HEK293 (cell line): Measurements from ENCODE around the gene CEBPG.
A peak's percentile ranks its signal among the peaks of the same experiment; 100 is the strongest.

Experiments used
- CTCF ChIA-PET: fragments of 350-600 bp; formaldehyde crosslinking; extraction: SDS; loops from one replicate; lab custom pipeline; 2021; ENCODE audit warnings: antibody characterized with exemption; lab: Yijun Ruan, JAX
- POLR2A ChIA-PET: fragments of 300-600 bp; formaldehyde crosslinking; extraction: SDS; loops from one replicate; lab custom pipeline; 2020; ENCODE audit warnings: antibody characterized with exemption, inconsistent platforms; lab: Yijun Ruan, JAX
- H3K27ac ChIP-seq: fragments of 200-500 bp; sonication (Bioruptor generic); 2 replicates; pipeline ENCODE4 v1.5.1; 2014; ENCODE audit warnings: low read depth, low read length, control low read depth, inconsistent platforms; ENCODE audit errors: extremely low read depth
- H3K36me3 ChIP-seq, 2 experiments: fragments of 200-500 bp in 1 of 2; sonication (Bioruptor generic) in 1 of 2; 1 replicate in 1 of 2; 2 replicates in 1 of 2; pipeline ENCODE4 v1.5.1; 2014 to 2017; ENCODE audit warnings: inconsistent platforms in 2 of 2, low read length in 2 of 2; ENCODE audit not compliant: control insufficient read depth in 2 of 2, insufficient read depth in 1 of 2
- H3K4me1 ChIP-seq: fragments of 200-500 bp; sonication (Bioruptor generic); 2 replicates; pipeline ENCODE4 v1.5.1; 2014; ENCODE audit warnings: mild to moderate bottlenecking, low read length, inconsistent platforms; ENCODE audit not compliant: control insufficient read depth, insufficient read depth
- H3K4me3 ChIP-seq: 2 replicates; pipeline ENCODE4 v1.5.1; 2011; ENCODE audit warnings: low read depth, mild to moderate bottlenecking, control low read depth, low read length, moderate library complexity
- H3K9me3 ChIP-seq: fragments of 200-500 bp; sonication (Bioruptor generic); 2 replicates; pipeline ENCODE4 v1.5.1; 2014; ENCODE audit warnings: low read depth, low read length, inconsistent platforms; ENCODE audit not compliant: control insufficient read depth, insufficient read depth
- EGR2 ChIP-seq: fragments of 450-650 bp; formaldehyde crosslinking; IDR thresholded peaks from 2 replicates; pipeline ENCODE4 v1.5.1; 2016; ENCODE audit warnings: low read depth, missing biosample characterization, missing genetic modification characterization
- FEZF1 ChIP-seq: fragments of 450-650 bp; formaldehyde crosslinking; IDR thresholded peaks from 2 replicates; pipeline ENCODE4 v1.5.1; 2016; ENCODE audit warnings: missing biosample characterization, missing genetic modification characterization
- KLF1 ChIP-seq: fragments of 450-650 bp; formaldehyde crosslinking; IDR thresholded peaks from 2 replicates; pipeline ENCODE4 v1.5.1; 2016; ENCODE audit warnings: missing biosample characterization, missing genetic modification characterization
- YY1 ChIP-seq: fragments of 450-650 bp; formaldehyde crosslinking; IDR thresholded peaks from 2 replicates; pipeline ENCODE4 v1.5.1; 2018; ENCODE audit warnings: missing biosample characterization, missing genetic modification characterization
- YY2 ChIP-seq: fragments of 450-650 bp; formaldehyde crosslinking; IDR thresholded peaks from 2 replicates; pipeline ENCODE4 v1.5.1; 2016; ENCODE audit warnings: missing biosample characterization, missing genetic modification characterization
- ZBTB21 ChIP-seq: fragments of 450-650 bp; formaldehyde crosslinking; IDR thresholded peaks from 2 replicates; pipeline ENCODE4 v1.5.1; 2017; ENCODE audit warnings: missing biosample characterization, missing genetic modification characterization
- ZFHX2 ChIP-seq: fragments of 450-650 bp; formaldehyde crosslinking; conservative IDR thresholded peaks from 2 replicates; pipeline ENCODE4 v1.5.1; 2016; ENCODE audit warnings: missing biosample characterization, missing genetic modification characterization
- ZIC2 ChIP-seq: fragments of 450-650 bp; formaldehyde crosslinking; IDR thresholded peaks from 2 replicates; pipeline ENCODE4 v1.5.1; 2016; ENCODE audit warnings: missing biosample characterization, missing genetic modification characterization
- ZNF132 ChIP-seq: fragments of 450-650 bp; formaldehyde crosslinking; IDR thresholded peaks from 2 replicates; pipeline ENCODE4 v1.5.1; 2017; ENCODE audit warnings: missing biosample characterization, missing genetic modification characterization, borderline replicate concordance
- ZNF221 ChIP-seq: fragments of 450-650 bp; formaldehyde crosslinking; IDR thresholded peaks from 2 replicates; pipeline ENCODE4 v1.5.1; 2017; ENCODE audit warnings: missing biosample characterization, missing genetic modification characterization, borderline replicate concordance
- ZNF223 ChIP-seq: fragments of 450-650 bp; formaldehyde crosslinking; IDR thresholded peaks from 2 replicates; pipeline ENCODE4 v1.5.1; 2016; ENCODE audit warnings: missing biosample characterization, missing genetic modification characterization
- ZNF302 ChIP-seq: fragments of 450-650 bp; formaldehyde crosslinking; IDR thresholded peaks from 2 replicates; pipeline ENCODE4 v1.5.1; 2016; ENCODE audit warnings: missing biosample characterization, missing genetic modification characterization, low read depth
- ZNF311 ChIP-seq: fragments of 450-650 bp; formaldehyde crosslinking; IDR thresholded peaks from 2 replicates; pipeline ENCODE4 v1.5.1; 2017; ENCODE audit warnings: missing biosample characterization, missing genetic modification characterization, borderline replicate concordance
- ZNF544 ChIP-seq: fragments of 450-650 bp; formaldehyde crosslinking; IDR thresholded peaks from 2 replicates; pipeline ENCODE4 v1.5.0; 2017; ENCODE audit warnings: missing biosample characterization, missing genetic modification characterization
- ZNF560 ChIP-seq: fragments of 450-650 bp; formaldehyde crosslinking; IDR thresholded peaks from 2 replicates; pipeline ENCODE4 v1.5.1; 2017; ENCODE audit warnings: missing biosample characterization, missing genetic modification characterization, borderline replicate concordance
- ZNF585B ChIP-seq: fragments of 450-650 bp; formaldehyde crosslinking; IDR thresholded peaks from 2 replicates; pipeline ENCODE4 v1.5.1; 2016; ENCODE audit warnings: missing biosample characterization, missing genetic modification characterization
- ZNF610 ChIP-seq: fragments of 450-650 bp; formaldehyde crosslinking; IDR thresholded peaks from 2 replicates; pipeline ENCODE4 v1.5.1; 2016; ENCODE audit warnings: missing biosample characterization, missing genetic modification characterization, borderline replicate concordance
- ZNF629 ChIP-seq: fragments of 450-650 bp; formaldehyde crosslinking; IDR thresholded peaks from 2 replicates; pipeline ENCODE4 v1.5.1; 2017; ENCODE audit warnings: missing biosample characterization, missing genetic modification characterization
- ZNF707 ChIP-seq: fragments of 450-650 bp; formaldehyde crosslinking; IDR thresholded peaks from 2 replicates; pipeline ENCODE4 v1.5.1; 2016; ENCODE audit warnings: missing biosample characterization, missing genetic modification characterization
- ZNF747 ChIP-seq: fragments of 450-650 bp; formaldehyde crosslinking; IDR thresholded peaks from 2 replicates; pipeline ENCODE4 v1.5.1; 2016; ENCODE audit warnings: missing biosample characterization, missing genetic modification characterization
- ZSCAN23 ChIP-seq: fragments of 450-650 bp; formaldehyde crosslinking; IDR thresholded peaks from 2 replicates; pipeline ENCODE4 v1.5.1; 2016; ENCODE audit warnings: missing biosample characterization, missing genetic modification characterization
- ZSCAN30 ChIP-seq: fragments of 450-650 bp; IDR thresholded peaks from 2 replicates; pipeline ENCODE4 v1.5.1; 2018; ENCODE audit warnings: missing biosample characterization, mild to moderate bottlenecking, missing genetic modification characterization, moderate library complexity
- TF ChIP-seq, protein P1 (sequence below): fragments of 450-650 bp; IDR thresholded peaks from 2 replicates; pipeline ENCODE4 v1.5.1; 2018; ENCODE audit warnings: missing biosample characterization, mild to moderate bottlenecking, missing genetic modification characterization
- TF ChIP-seq, protein P2 (sequence below): fragments of 450-650 bp; formaldehyde crosslinking; IDR thresholded peaks from 2 replicates; pipeline ENCODE4 v1.5.1; 2016; ENCODE audit warnings: missing biosample characterization, missing genetic modification characterization
- TF ChIP-seq, protein P3 (sequence below): fragments of 450-650 bp; formaldehyde crosslinking; IDR thresholded peaks from 2 replicates; pipeline ENCODE4 v1.5.1; 2016; ENCODE audit warnings: missing biosample characterization, missing genetic modification characterization
- TF ChIP-seq, protein P4 (sequence below): fragments of 450-650 bp; formaldehyde crosslinking; IDR thresholded peaks from 2 replicates; pipeline ENCODE4 v1.5.1; 2016; ENCODE audit warnings: missing biosample characterization, missing genetic modification characterization
- TF ChIP-seq, protein P5 (sequence below): fragments of 450-650 bp; formaldehyde crosslinking; IDR thresholded peaks from 2 replicates; pipeline ENCODE4; 2016; ENCODE audit warnings: missing biosample characterization, missing genetic modification characterization
- TF ChIP-seq, protein P6 (sequence below): fragments of 450-650 bp; formaldehyde crosslinking; IDR thresholded peaks from 2 replicates; pipeline ENCODE4 v1.5.0; 2017; ENCODE audit warnings: missing biosample characterization, missing genetic modification characterization, borderline replicate concordance

The CEBPG gene

DNA sequence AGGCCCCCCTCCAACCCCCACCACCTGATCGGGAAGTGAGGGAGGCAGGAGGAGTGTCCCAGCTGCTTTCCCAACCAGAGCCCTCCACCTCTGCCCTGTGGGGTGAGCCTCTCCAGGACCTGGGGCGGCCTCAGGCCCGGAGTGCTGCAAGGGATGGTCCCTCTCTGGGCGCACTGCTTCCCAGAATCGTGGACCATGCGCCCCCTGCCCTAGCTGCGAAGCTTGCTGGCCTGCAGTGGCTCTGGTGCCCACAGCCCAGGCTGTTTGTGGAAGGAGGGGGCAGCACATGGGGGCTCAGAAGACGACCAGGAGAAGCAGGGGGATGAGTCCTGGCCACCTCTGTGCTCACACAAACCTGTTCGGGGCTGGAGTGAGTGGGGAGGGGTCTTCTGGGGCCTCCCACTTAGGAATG lies 33.6 kb downstream of the CEBPG start:
- no peak overlapping the region for H3K4me3 ChIP-seq
- H3K9me3 ChIP-seq, result no peaks in the 10 kb centered on the region
- TF ChIP-seq ZNF747 (tag by site-specific recombination), result no peak
- no peak for TF ChIP-seq ZNF132
- TF ChIP-seq, protein P1, sequence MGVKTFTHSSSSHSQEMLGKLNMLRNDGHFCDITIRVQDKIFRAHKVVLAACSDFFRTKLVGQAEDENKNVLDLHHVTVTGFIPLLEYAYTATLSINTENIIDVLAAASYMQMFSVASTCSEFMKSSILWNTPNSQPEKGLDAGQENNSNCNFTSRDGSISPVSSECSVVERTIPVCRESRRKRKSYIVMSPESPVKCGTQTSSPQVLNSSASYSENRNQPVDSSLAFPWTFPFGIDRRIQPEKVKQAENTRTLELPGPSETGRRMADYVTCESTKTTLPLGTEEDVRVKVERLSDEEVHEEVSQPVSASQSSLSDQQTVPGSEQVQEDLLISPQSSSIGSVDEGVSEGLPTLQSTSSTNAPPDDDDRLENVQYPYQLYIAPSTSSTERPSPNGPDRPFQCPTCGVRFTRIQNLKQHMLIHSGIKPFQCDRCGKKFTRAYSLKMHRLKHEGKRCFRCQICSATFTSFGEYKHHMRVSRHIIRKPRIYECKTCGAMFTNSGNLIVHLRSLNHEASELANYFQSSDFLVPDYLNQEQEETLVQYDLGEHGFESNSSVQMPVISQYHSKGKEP (tag by site-specific recombination), result no peak
- no peak for TF ChIP-seq ZFHX2 (tag by site-specific recombination)
- no peak for TF ChIP-seq ZNF707
- no peak for TF ChIP-seq ZNF302 (tag by site-specific recombination)
- TF ChIP-seq, protein P2, sequence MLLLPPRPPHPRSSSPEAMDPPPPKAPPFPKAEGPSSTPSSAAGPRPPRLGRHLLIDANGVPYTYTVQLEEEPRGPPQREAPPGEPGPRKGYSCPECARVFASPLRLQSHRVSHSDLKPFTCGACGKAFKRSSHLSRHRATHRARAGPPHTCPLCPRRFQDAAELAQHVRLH (tag by site-specific recombination), result no peak
- no peak overlapping the region for H3K27ac ChIP-seq
- no peaks in the 10 kb centered on the region for H3K36me3 ChIP-seq
- H3K4me1 ChIP-seq, result no peaks in the 10 kb centered on the region
- POLR2A ChIA-PET, result interaction anchor here (0.9 to 2.3 kb wide), 3 partner anchors 34 to 176 kb away, joined by 3 to 7 read pairs (median 4); partner anchors contain the start of genes CEBPA and CEBPG
- CTCF ChIA-PET, result interaction anchor here (0.5 to 16.3 kb wide), 45 partner anchors 9 to 576 kb away, joined by 3 to 292 read pairs (median 5); partner anchors contain the start of gene CEBPA

DNA sequence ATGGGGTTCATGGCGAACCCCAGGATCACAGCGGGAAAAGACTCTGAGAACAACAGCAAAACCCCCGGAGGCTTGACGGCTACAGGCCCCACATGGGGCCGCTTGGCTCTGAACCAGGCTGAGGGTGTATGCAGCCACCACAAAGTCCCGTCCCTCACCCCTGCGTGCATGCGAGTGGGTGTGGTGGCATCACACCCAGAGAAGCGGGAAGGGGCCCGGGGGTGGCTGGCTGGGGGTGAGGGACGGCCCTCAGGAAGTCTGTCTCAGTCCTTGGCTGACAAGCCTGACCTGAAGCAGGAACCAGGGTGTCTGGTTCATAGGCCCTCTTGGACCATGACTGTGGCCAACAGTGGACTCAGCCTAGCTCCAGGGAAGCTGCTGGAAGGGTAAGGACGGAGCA lies 34.2 kb downstream of the CEBPG start:
- H3K36me3 ChIP-seq, result no peaks in the 10 kb centered on the region
- no peaks in the 10 kb centered on the region for H3K9me3 ChIP-seq
- H3K4me1 ChIP-seq, result no peaks in the 10 kb centered on the region
- ChIA-PET POLR2A (interaction anchor here (1.0 to 2.3 kb wide), 2 partner anchors 10 to 34 kb away, joined by 3 to 7 read pairs; partner anchors contain the start of gene CEBPG), CTCF (interaction anchor here (0.6 to 16.3 kb wide), 14 partner anchors 9 to 364 kb away, joined by 3 to 292 read pairs (median 5); partner anchors contain the start of gene CEBPA)
- no peak overlapping the region for H3K27ac ChIP-seq
- H3K4me3 ChIP-seq, result no peak overlapping the region
- TF ChIP-seq YY1 (tag by site-specific recombination) (no peak), FEZF1 (tag by site-specific recombination) (no peak), ZNF223 (no peak), ZSCAN23 (tag by site-specific recombination) (no peak), ZNF311 (no peak), ZIC2 (tag by site-specific recombination) (no peak), ZNF544 (tag by site-specific recombination) (no peak), ZNF610 (tag by site-specific recombination) (no peak), YY2 (tag by site-specific recombination) (no peak), ZFHX2 (tag by site-specific recombination) (peak; percentile 92), EGR2 (tag by site-specific recombination) (peak; percentile 88), ZNF585B (tag by site-specific recombination) (no peak), ZNF221 (no peak), ZNF560 (tag by site-specific recombination) (no peak), KLF1 (tag by site-specific recombination) (peak; percentile 41; the same call in 1 of the 2 replicates), ZNF132 (no peak), ZSCAN30 (no peak), ZBTB21 (tag by site-specific recombination) (no peak), ZNF629 (no peak)
- TF ChIP-seq, protein P3, sequence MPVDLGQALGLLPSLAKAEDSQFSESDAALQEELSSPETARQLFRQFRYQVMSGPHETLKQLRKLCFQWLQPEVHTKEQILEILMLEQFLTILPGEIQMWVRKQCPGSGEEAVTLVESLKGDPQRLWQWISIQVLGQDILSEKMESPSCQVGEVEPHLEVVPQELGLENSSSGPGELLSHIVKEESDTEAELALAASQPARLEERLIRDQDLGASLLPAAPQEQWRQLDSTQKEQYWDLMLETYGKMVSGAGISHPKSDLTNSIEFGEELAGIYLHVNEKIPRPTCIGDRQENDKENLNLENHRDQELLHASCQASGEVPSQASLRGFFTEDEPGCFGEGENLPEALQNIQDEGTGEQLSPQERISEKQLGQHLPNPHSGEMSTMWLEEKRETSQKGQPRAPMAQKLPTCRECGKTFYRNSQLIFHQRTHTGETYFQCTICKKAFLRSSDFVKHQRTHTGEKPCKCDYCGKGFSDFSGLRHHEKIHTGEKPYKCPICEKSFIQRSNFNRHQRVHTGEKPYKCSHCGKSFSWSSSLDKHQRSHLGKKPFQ (tag by site-specific recombination), result no peak
- TF ChIP-seq, protein P4, sequence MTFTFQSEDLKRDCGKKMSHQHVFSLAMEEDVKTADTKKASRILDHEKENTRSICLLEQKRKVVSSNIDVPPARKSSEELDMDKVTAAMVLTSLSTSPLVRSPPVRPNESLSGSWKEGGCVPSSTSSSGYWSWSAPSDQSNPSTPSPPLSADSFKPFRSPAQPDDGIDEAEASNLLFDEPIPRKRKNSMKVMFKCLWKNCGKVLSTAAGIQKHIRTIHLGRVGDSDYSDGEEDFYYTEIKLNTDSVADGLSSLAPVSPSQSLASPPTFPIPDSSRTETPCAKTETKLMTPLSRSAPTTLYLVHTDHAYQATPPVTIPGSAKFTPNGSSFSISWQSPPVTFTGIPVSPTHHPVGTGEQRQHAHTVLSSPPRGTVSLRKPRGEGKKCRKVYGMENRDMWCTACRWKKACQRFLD (tag by site-specific recombination), result no peak
- TF ChIP-seq, protein P5, sequence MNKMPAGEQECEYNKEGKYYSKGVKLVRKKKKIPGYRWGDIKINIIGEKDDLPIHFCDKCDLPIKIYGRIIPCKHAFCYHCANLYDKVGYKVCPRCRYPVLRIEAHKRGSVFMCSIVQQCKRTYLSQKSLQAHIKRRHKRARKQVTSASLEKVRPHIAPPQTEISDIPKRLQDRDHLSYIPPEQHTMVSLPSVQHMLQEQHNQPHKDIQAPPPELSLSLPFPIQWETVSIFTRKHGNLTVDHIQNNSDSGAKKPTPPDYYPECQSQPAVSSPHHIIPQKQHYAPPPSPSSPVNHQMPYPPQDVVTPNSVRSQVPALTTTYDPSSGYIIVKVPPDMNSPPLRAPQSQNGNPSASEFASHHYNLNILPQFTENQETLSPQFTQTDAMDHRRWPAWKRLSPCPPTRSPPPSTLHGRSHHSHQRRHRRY (tag by site-specific recombination), result no peak
- TF ChIP-seq, protein P6, sequence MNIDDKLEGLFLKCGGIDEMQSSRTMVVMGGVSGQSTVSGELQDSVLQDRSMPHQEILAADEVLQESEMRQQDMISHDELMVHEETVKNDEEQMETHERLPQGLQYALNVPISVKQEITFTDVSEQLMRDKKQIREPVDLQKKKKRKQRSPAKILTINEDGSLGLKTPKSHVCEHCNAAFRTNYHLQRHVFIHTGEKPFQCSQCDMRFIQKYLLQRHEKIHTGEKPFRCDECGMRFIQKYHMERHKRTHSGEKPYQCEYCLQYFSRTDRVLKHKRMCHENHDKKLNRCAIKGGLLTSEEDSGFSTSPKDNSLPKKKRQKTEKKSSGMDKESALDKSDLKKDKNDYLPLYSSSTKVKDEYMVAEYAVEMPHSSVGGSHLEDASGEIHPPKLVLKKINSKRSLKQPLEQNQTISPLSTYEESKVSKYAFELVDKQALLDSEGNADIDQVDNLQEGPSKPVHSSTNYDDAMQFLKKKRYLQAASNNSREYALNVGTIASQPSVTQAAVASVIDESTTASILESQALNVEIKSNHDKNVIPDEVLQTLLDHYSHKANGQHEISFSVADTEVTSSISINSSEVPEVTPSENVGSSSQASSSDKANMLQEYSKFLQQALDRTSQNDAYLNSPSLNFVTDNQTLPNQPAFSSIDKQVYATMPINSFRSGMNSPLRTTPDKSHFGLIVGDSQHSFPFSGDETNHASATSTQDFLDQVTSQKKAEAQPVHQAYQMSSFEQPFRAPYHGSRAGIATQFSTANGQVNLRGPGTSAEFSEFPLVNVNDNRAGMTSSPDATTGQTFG (tag by site-specific recombination), result no peak
